Lung (tissue), 12 donors: ENCODE data around the gene TBX4. TPM values are rescaled to one million over a fixed set of nuclear protein-coding genes. Genes with fewer than 3 reads are reported as not detected.
A peak's percentile ranks its signal among the peaks of the same experiment; 100 is the strongest.

Experiments used
- ATAC-seq: fragments of 200-7000 bp; cut with Tn5 transposase; one replicate; pipeline ENCODE4 v1.9.1; 2020; ENCODE audit warnings: moderate number of reproducible peaks; ENCODE audit not compliant: insufficient read depth, low FRiP score
- DNase-seq, 3 donors: peaks; one replicate each; pipeline ENCODE4 v3.0.0-alpha.2; 2013 to 2017
- H3K27ac ChIP-seq, 2 donors: one replicate each; pipeline ENCODE4 v1.5.1; 2013; ENCODE audit warnings: mild to moderate bottlenecking in 2 of 2, moderate library complexity in 2 of 2, control low read depth in 1 of 2, inconsistent platforms in 1 of 2, low read depth in 1 of 2, low read length in 1 of 2
- H3K27me3 ChIP-seq, 3 donors: one replicate each; pipeline ENCODE4 v1.5.1; 2013; ENCODE audit warnings: low read length in 2 of 3; ENCODE audit not compliant: control insufficient read depth in 3 of 3, insufficient read depth in 3 of 3
- H3K36me3 ChIP-seq, 4 donors: one replicate each; pipeline ENCODE4 v1.5.1; 2013; ENCODE audit warnings: low read length in 4 of 4, mild to moderate bottlenecking in 1 of 4, moderate library complexity in 1 of 4; ENCODE audit not compliant: control insufficient read depth in 4 of 4, insufficient read depth in 4 of 4
- H3K4me1 ChIP-seq, 5 donors: one replicate each; pipeline ENCODE4 v1.5.1; 2013; ENCODE audit warnings: low read length in 5 of 5, mild to moderate bottlenecking in 2 of 5, moderate library complexity in 1 of 5; ENCODE audit not compliant: control insufficient read depth in 5 of 5, insufficient read depth in 5 of 5
- H3K4me3 ChIP-seq: one replicate; pipeline ENCODE4 v1.5.1; 2013; ENCODE audit warnings: mild to moderate bottlenecking, control low read depth, moderate library complexity
- H3K9ac ChIP-seq, 2 donors: one replicate each; pipeline ENCODE4 v1.5.1; 2013; ENCODE audit warnings: low read length in 2 of 2, control low read depth in 1 of 2; ENCODE audit not compliant: insufficient read depth in 1 of 2
- H3K9me3 ChIP-seq, 4 donors: one replicate each; pipeline ENCODE4 v1.5.1; 2013; ENCODE audit warnings: low read length in 3 of 4, mild to moderate bottlenecking in 1 of 4, moderate library complexity in 1 of 4; ENCODE audit not compliant: control insufficient read depth in 4 of 4, insufficient read depth in 3 of 4
- WGBS, 2 donors: extraction: QIAGEN DNeasy Blood & Tissue Kit; methylation state at CpG; one replicate each; pipeline ENCODE4 v1.1.7; 2013; 5-methylcytosine and 5-hydroxymethylcytosine counted together
- polyA plus RNA-seq, 2 donors: library from polyadenylated mRNA; stranded (reverse); fragments of 200-250 nt; gene quantifications; one replicate each; pipeline ENCODE4 v1.2.1, GENCODE V29; 2013
- total RNA-seq, 2 donors: library from RNA; depleted of rRNA in 1 of 2; stranded (reverse); fragments of >200 nt in 1 of 2; gene quantifications; one replicate each; pipeline ENCODE4 v1.2.1, GENCODE V29; 2014 to 2021
- TF ChIP-seq, protein P1 (sequence below): IDR thresholded peaks from 2 replicates; pipeline ENCODE4 v1.5.1; 2012; ENCODE audit warnings: mild to moderate bottlenecking; ENCODE audit errors: control extremely low read depth, extremely low read depth
- donor health status: control.
- donor health status: control.
- donor health status: Bipolar disorder and iron deficiency.
- donor health status: healthy.
- donor health status: DM: yes; HTN: yes; CAD: no.

TBX4 gene
- total and polyA plus RNA-seq, 4 donors = 6.1 to 53.7 (median 22.0) TPM

DNA sequence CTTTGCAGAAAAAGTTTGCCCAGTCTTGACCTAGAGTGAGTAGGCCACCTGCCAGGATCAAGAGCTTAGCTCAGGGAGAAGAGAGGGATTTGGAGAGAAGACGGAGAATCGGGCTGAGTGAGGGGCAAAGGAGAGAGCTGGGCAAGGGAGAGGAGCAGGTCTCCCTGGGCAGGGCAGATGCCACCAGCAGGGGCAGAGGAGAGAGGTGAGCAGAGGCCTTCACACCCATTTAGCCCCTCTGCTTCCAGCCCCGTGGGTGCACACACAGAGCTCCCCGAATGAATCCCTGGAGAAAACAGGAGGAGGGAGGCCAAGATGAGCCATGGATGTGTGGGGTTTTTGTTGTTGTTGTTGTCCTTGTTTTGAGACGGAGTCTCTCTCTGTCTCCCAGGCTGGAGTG is 29.2 kb downstream of the TBX4 start:
- DNase-seq (peak in 1 of 3 donors; percentile 10), ATAC-seq (no peak)
- 80 to 95% methylated on average over 4 to 5 of the region's 5 CpGs for WGBS, 2 donors
- Histone ChIP-seq H3K27me3 (no peaks in the 10 kb centered on the region), H3K27ac (no peak overlapping the region), H3K36me3 (peaks cover 0 to 79% (median 30%) of the 10 kb centered on the region in 4 donors), H3K9ac (no peak overlapping the region), H3K4me3 (no peak overlapping the region), H3K9me3 (peaks cover 0 to 3% (median 0%) of the 10 kb centered on the region in 4 donors), H3K4me1 (peaks cover 0 to 67% (median 10%) of the 10 kb centered on the region in 5 donors)
- TF ChIP-seq, protein P1, sequence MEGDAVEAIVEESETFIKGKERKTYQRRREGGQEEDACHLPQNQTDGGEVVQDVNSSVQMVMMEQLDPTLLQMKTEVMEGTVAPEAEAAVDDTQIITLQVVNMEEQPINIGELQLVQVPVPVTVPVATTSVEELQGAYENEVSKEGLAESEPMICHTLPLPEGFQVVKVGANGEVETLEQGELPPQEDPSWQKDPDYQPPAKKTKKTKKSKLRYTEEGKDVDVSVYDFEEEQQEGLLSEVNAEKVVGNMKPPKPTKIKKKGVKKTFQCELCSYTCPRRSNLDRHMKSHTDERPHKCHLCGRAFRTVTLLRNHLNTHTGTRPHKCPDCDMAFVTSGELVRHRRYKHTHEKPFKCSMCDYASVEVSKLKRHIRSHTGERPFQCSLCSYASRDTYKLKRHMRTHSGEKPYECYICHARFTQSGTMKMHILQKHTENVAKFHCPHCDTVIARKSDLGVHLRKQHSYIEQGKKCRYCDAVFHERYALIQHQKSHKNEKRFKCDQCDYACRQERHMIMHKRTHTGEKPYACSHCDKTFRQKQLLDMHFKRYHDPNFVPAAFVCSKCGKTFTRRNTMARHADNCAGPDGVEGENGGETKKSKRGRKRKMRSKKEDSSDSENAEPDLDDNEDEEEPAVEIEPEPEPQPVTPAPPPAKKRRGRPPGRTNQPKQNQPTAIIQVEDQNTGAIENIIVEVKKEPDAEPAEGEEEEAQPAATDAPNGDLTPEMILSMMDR = no peak

DNA sequence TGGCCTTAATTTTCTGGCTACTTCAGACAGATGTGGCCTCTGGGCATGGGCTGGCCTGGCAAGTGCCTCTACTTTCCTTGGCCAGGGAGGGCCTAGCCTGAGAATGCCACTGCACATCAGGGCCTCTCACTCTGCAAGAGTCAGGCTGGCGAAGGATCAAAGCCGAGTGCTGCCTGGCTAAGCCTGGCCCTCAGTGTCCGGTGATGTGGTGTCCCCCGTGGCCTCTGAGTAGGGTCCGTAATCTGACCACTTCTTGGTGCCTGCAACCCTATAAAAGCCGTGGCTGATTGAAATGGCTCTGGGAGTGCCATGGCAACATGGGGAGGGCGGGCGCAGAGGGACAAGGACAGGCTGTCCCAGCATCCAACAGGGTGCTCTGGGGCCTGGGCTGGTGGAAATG is 30.2 kb downstream of the TBX4 start:
- peaks cover 0 to 3% (median 0%) of the 10 kb centered on the region in 4 donors for H3K9me3 ChIP-seq
- peaks cover 0 to 64% (median 16%) of the 10 kb centered on the region in 5 donors for H3K4me1 ChIP-seq
- H3K27ac ChIP-seq = peak overlapping the region in 1 of 2 donors; percentile 43
- no peak for ATAC-seq
- DNase-seq = peak in 1 of 3 donors; percentile 25
- peaks cover 0 to 2% (median 0%) of the 10 kb centered on the region in 3 donors for H3K27me3 ChIP-seq
- no peak overlapping the region for H3K9ac ChIP-seq
- peaks cover 0 to 69% (median 27%) of the 10 kb centered on the region in 4 donors for H3K36me3 ChIP-seq
- TF ChIP-seq, protein P1 = no peak
- no peak overlapping the region for H3K4me3 ChIP-seq
- WGBS, 2 donors = 82 to 86% methylated on average over 8 of the region's 8 CpGs

DNA sequence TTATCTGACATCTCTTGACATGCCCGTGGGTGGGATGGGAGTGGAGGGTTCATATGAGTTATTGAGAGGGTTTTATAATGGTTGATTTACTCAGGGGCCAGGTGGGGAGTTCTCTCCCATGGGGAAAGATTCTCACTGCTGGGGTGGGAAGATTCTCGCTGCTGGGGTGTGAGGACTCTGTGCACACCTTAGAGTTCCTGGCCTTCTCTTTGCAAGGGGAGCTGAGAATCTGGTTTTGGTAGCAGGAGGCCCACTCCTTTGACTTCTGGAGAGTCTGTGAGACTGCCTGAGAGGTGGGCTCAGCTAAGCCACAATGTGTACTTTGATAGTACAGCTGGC is 31.5 kb downstream of the TBX4 start:
- Histone ChIP-seq H3K4me3 (no peak overlapping the region), H3K4me1 (peaks cover 0 to 71% (median 22%) of the 10 kb centered on the region in 5 donors), H3K27me3 (peaks cover 0 to 2% (median 0%) of the 10 kb centered on the region in 3 donors), H3K27ac (no peak overlapping the region), H3K9ac (no peak overlapping the region), H3K9me3 (peaks cover 0 to 3% (median 0%) of the 10 kb centered on the region in 4 donors), H3K36me3 (peaks cover 0 to 60% (median 22%) of the 10 kb centered on the region in 4 donors)
- no peak for ATAC-seq
- DNase-seq = no peak
- WGBS, 2 donors = 62 to 82% methylated on average over 2 of the region's 2 CpGs
- TF ChIP-seq, protein P1 = no peak

DNA sequence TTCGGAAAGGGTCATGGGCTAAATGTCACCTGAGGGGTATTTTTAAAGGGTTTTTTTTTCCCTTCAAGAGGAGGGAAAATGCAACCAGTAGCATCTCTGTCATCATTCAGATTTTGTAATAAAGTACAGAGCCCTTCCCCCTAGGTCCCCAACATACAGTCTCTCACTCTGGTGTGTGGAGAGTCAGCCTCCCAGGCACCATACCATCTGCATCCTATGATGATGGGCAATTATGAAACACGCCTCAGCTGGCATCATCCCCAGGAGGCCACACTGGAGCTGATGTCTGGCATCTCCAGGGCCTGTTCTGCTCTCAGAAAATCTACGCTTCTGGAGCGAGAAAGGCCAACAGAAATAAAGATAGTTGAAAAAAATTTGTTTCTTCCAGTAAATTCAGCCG is 32.0 kb downstream of the TBX4 start:
- peaks cover 0 to 3% (median 0%) of the 10 kb centered on the region in 4 donors for H3K9me3 ChIP-seq
- no peak overlapping the region for H3K9ac ChIP-seq
- DNase-seq = peak in 1 of 3 donors; percentile 30
- H3K27ac ChIP-seq = no peak overlapping the region
- H3K27me3 ChIP-seq = peaks cover 0 to 2% (median 0%) of the 10 kb centered on the region in 3 donors
- ATAC-seq = no peak
- H3K36me3 ChIP-seq = peaks cover 0 to 56% (median 20%) of the 10 kb centered on the region in 4 donors
- 89 to 90% methylated on average over 5 of the region's 5 CpGs for WGBS, 2 donors
- TF ChIP-seq, protein P1 = no peak
- H3K4me3 ChIP-seq = no peak overlapping the region
- peaks cover 0 to 71% (median 22%) of the 10 kb centered on the region in 5 donors for H3K4me1 ChIP-seq
